ENCODE data around the gene DIO3. TPM values are rescaled to one million over a fixed set of nuclear protein-coding genes. Genes with fewer than 3 reads are reported as not detected.

DIO3 gene
- polyA plus RNA-seq, 3 donors: not detected

DNA sequence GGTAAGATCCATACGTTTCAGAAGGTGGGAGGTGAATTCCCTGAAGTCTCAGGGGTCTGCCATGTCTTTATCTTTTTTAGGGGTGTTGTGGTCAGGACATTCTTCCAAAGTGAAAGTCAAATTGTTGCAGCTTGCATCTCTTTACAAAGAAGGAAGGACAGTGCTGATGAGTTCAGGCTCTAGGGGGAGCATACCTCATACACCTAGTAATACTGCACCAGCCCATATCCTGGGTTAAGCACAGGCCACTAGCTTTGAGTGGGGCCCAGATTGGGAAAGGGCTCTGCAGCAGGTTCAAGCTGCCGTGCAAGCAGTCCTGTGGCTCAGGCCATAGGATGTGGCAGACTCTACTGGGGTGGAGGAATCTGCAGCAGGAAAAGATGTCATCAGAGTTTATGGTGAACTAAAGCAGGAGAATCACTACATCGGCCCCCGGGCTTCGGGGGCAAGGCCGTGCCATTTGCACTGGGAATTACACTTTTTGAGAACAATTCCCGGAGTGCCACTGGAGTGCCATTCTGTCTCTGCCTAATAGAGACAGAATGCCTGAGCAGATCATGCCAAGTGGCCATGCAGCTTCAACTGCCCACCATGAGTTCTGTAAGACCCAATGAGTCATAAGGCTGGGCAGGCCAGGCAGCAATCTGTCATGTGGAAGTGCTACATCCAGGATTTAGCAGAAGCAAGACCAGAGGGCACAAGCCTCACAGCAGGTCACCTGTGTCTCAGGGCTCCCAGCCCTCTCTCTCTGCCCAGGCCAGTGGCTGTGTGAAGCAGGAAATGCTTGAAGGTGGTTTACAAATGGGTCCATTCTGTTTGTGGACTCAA, 32.3 kb downstream of the DIO3 start:
- H3K4me1 ChIP-seq (ENCODE audit: control insufficient read depth in 1 of 2, insufficient read depth in 2 of 2, low read length in 2 of 2): peaks cover 3 to 9% of the 10 kb centered on the region in 2 donors
- no peak overlapping the region for H3K9ac ChIP-seq (ENCODE audit: insufficient read depth, low read length, poor library complexity, severe bottlenecking)
- WGBS (ENCODE audit: insufficient coverage): 92% methylated on average over 7 of the region's 7 CpGs
- intact Hi-C loops (cut with micrococcal nuclease): no loop called here
- no peaks in the 10 kb centered on the region for H4K20me1 ChIP-seq (ENCODE audit: insufficient read depth, low read length)
- no peak overlapping the region for H3K27ac ChIP-seq (ENCODE audit: low read depth in 1 of 2, low read length in 2 of 2)
- no peak overlapping the region for H3K4me2 ChIP-seq (replicated peaks; ENCODE audit: extremely low read depth, low read length, poor library complexity, severe bottlenecking)
- no peaks in the 10 kb centered on the region for H3K9me3 ChIP-seq (replicated peaks in 1 of 2; ENCODE audit: control insufficient read depth in 1 of 2, insufficient read depth in 1 of 2, low read length in 2 of 2)
- H3K4me3 ChIP-seq (replicated peaks in 1 of 3; ENCODE audit: low read depth in 2 of 3, low read length in 3 of 3): no peak overlapping the region
- H3K36me3 Mint-ChIP-seq: no peaks in the 10 kb centered on the region
- H3K79me2 ChIP-seq (ENCODE audit: insufficient read depth, low read length): no peaks in the 10 kb centered on the region
- H3K4me3 Mint-ChIP-seq: no peak overlapping the region
- peaks cover 0 to 11% (median 8%) of the 10 kb centered on the region in 7 donors for H3K9me3 Mint-ChIP-seq
- TF ChIP-seq, protein P1, sequence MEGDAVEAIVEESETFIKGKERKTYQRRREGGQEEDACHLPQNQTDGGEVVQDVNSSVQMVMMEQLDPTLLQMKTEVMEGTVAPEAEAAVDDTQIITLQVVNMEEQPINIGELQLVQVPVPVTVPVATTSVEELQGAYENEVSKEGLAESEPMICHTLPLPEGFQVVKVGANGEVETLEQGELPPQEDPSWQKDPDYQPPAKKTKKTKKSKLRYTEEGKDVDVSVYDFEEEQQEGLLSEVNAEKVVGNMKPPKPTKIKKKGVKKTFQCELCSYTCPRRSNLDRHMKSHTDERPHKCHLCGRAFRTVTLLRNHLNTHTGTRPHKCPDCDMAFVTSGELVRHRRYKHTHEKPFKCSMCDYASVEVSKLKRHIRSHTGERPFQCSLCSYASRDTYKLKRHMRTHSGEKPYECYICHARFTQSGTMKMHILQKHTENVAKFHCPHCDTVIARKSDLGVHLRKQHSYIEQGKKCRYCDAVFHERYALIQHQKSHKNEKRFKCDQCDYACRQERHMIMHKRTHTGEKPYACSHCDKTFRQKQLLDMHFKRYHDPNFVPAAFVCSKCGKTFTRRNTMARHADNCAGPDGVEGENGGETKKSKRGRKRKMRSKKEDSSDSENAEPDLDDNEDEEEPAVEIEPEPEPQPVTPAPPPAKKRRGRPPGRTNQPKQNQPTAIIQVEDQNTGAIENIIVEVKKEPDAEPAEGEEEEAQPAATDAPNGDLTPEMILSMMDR (IDR thresholded peaks at IDR 0.05): no peak
- no peaks in the 10 kb centered on the region for H3K27me3 ChIP-seq (ENCODE audit: control insufficient read depth in 2 of 2, insufficient read depth in 2 of 2, low read length in 2 of 2)
- H3K4me1 Mint-ChIP-seq: peaks cover 12% of the 10 kb centered on the region
- no peak overlapping the region for H2AFZ ChIP-seq (ENCODE audit: insufficient read depth, low read depth, low read length, poor library complexity, severe bottlenecking)
- H3K27ac Mint-ChIP-seq: no peak overlapping the region
- no peak for DNase-seq
- H3K27me3 Mint-ChIP-seq (ENCODE audit: low read depth in 3 of 3): peaks cover 5 to 12% (median 7%) of the 10 kb centered on the region in 3 donors
- H3K36me3 ChIP-seq (replicated peaks in 1 of 2; ENCODE audit: control insufficient read depth in 1 of 2, insufficient read depth in 2 of 2, low read length in 2 of 2): no peaks in the 10 kb centered on the region

DNA sequence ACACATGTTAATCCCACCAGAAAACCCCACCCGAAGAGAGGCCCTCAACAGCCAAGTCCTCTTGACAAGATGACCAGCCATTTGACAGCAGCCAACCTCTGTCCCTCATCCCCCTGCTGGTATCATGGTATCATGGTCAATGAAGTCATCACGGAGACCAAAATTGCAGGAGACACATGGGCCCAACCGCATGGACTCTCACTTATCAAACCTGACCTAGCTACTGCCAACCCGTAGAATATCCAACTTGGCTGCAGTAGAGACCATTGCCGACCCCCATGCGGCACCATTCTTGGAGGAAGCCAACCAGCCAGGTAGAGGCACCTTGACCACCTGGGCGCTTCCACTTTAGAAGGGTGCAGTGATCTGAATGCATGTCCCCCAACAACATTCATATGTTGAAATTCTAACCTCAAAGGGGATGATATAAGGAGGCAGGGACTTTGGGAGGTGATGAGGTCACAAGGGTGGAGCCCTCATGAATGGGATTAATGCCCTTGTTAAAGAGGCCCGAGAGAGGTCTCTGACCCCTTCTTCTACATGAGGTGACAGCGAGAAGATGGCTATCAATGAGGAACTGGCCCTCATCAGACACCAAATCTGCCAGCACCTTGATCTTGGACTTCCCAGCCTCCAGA, 33.3 kb downstream of the DIO3 start:
- intact Hi-C loops (cut with micrococcal nuclease): no loop called here
- Mint-ChIP-seq H3K4me1 (peaks cover 12% of the 10 kb centered on the region), H3K36me3 (no peaks in the 10 kb centered on the region), H3K4me3 (no peak overlapping the region), H3K9me3 (peaks cover 0 to 15% (median 11%) of the 10 kb centered on the region in 7 donors), H3K27me3 (ENCODE audit: low read depth in 3 of 3) (peaks cover 5 to 11% (median 5%) of the 10 kb centered on the region in 3 donors), H3K27ac (no peak overlapping the region)
- no peak overlapping the region for H3K4me2 ChIP-seq (replicated peaks; ENCODE audit: extremely low read depth, low read length, poor library complexity, severe bottlenecking)
- no peaks in the 10 kb centered on the region for H3K27me3 ChIP-seq (ENCODE audit: control insufficient read depth in 2 of 2, insufficient read depth in 2 of 2, low read length in 2 of 2)
- TF ChIP-seq, protein P1 (IDR thresholded peaks at IDR 0.05): no peak
- no peak overlapping the region for H3K4me3 ChIP-seq (replicated peaks in 1 of 3; ENCODE audit: low read depth in 2 of 3, low read length in 3 of 3)
- H4K20me1 ChIP-seq (ENCODE audit: insufficient read depth, low read length): no peaks in the 10 kb centered on the region
- 100% methylated on average over 3 of the region's 9 CpGs for WGBS (ENCODE audit: insufficient coverage)
- no peaks in the 10 kb centered on the region for H3K36me3 ChIP-seq (replicated peaks in 1 of 2; ENCODE audit: control insufficient read depth in 1 of 2, insufficient read depth in 2 of 2, low read length in 2 of 2)
- peaks cover 3 to 9% of the 10 kb centered on the region in 2 donors for H3K4me1 ChIP-seq (ENCODE audit: control insufficient read depth in 1 of 2, insufficient read depth in 2 of 2, low read length in 2 of 2)
- DNase-seq: no peak
- H3K9me3 ChIP-seq (replicated peaks in 1 of 2; ENCODE audit: control insufficient read depth in 1 of 2, insufficient read depth in 1 of 2, low read length in 2 of 2): no peaks in the 10 kb centered on the region
- H3K79me2 ChIP-seq (ENCODE audit: insufficient read depth, low read length): no peaks in the 10 kb centered on the region
- no peak overlapping the region for H2AFZ ChIP-seq (ENCODE audit: insufficient read depth, low read depth, low read length, poor library complexity, severe bottlenecking)
- H3K27ac ChIP-seq (ENCODE audit: low read depth in 1 of 2, low read length in 2 of 2): no peak overlapping the region
- H3K9ac ChIP-seq (ENCODE audit: insufficient read depth, low read length, poor library complexity, severe bottlenecking): no peak overlapping the region

Measured in CD14-positive monocyte (primary cell).